H1 (cell line): ENCODE measurements around the gene PCIF1.

ENCODE experiments used
- CHD2 ChIP-seq: IDR thresholded peaks from 2 replicates; pipeline ENCODE4 v1.6.1; 2012; ENCODE audit warnings: low read length, improper control_type of control experiment
- CTCF ChIP-seq, 3 experiments: IDR thresholded peaks; 1 replicate in 2 of 3; 2 replicates in 1 of 3; pipeline versions ENCODE4 v1.5.1 to v1.6.1; 2011; ENCODE audit warnings: low read length in 3 of 3, mild to moderate bottlenecking in 3 of 3, inconsistent platforms in 2 of 3, low read depth in 1 of 3, moderate library complexity in 1 of 3; ENCODE audit not compliant: insufficient read depth in 1 of 3; ENCODE audit errors: control extremely low read depth in 1 of 3
- EP300 ChIP-seq, 2 experiments: IDR thresholded peaks; 1 replicate in 1 of 2; 2 replicates in 1 of 2; pipeline ENCODE4 v1.6.1; 2011 to 2012; ENCODE audit warnings: low read depth in 2 of 2, low read length in 2 of 2, mild to moderate bottlenecking in 2 of 2, borderline replicate concordance in 1 of 2, inconsistent platforms in 1 of 2, moderate library complexity in 1 of 2
- GABPA ChIP-seq: IDR thresholded peaks from 2 replicates; pipeline ENCODE4 v1.6.1; 2011; ENCODE audit warnings: mild to moderate bottlenecking, low read length, moderate library complexity, borderline replicate concordance; ENCODE audit not compliant: insufficient read depth
- SP1 ChIP-seq: IDR thresholded peaks from 2 replicates; pipeline ENCODE4 v1.6.1; 2011; ENCODE audit warnings: low read depth, low read length
- SP2 ChIP-seq: IDR thresholded peaks from 2 replicates; pipeline ENCODE4 v1.6.1; 2012; ENCODE audit warnings: mild to moderate bottlenecking, low read length, inconsistent platforms
- TF ChIP-seq, protein P1 (sequence below): IDR thresholded peaks from 2 replicates; pipeline ENCODE4 v1.6.1; 2012; ENCODE audit warnings: inconsistent platforms
- TF ChIP-seq, protein P2 (sequence below): IDR thresholded peaks from 2 replicates; pipeline ENCODE4 v1.6.1; 2011; ENCODE audit warnings: low read depth, mild to moderate bottlenecking, low read length; ENCODE audit not compliant: insufficient read depth
- TF ChIP-seq, protein P3 (sequence below): IDR thresholded peaks from 2 replicates; pipeline ENCODE4 v1.6.1; 2011; ENCODE audit warnings: low read length, improper control_type of control experiment

GRCh38 chr20:45971675-45972499 is 37.4 kb downstream of the PCIF1 start, which contains the start of gene ZNF335:
- peak in 1 of 3 experiments; percentile 18; a peak in 1 of 4 replicates for TF ChIP-seq CTCF (IDR thresholded peaks at IDR 0.05; ENCODE audit: control extremely low read depth in 1 of 3, insufficient read depth in 1 of 3, low read depth in 1 of 3, low read length in 3 of 3)
- peak; percentile 95 for TF ChIP-seq CHD2
- TF ChIP-seq, protein P1, sequence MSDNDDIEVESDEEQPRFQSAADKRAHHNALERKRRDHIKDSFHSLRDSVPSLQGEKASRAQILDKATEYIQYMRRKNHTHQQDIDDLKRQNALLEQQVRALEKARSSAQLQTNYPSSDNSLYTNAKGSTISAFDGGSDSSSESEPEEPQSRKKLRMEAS: peak; percentile 46
- no peak for TF ChIP-seq SP2
- TF ChIP-seq, protein P2, sequence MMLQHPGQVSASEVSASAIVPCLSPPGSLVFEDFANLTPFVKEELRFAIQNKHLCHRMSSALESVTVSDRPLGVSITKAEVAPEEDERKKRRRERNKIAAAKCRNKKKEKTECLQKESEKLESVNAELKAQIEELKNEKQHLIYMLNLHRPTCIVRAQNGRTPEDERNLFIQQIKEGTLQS: peak; percentile 46
- no peak for TF ChIP-seq GABPA
- TF ChIP-seq EP300 (IDR thresholded peaks at IDR 0.05; ENCODE audit: borderline replicate concordance in 1 of 2, low read depth in 2 of 2, low read length in 2 of 2): peak in 1 of 2 experiments; percentile 99; a peak in 2 of 3 replicates
- TF ChIP-seq, protein P3, sequence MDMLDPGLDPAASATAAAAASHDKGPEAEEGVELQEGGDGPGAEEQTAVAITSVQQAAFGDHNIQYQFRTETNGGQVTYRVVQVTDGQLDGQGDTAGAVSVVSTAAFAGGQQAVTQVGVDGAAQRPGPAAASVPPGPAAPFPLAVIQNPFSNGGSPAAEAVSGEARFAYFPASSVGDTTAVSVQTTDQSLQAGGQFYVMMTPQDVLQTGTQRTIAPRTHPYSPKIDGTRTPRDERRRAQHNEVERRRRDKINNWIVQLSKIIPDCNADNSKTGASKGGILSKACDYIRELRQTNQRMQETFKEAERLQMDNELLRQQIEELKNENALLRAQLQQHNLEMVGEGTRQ: no peak
- peak; percentile 71 for TF ChIP-seq SP1
